Fibroblast of peridontal ligament (primary cell): ENCODE data around the gene NCBP2.
"Not testable (repeated sequence)": the region's sequence is repeated elsewhere in the genome, so short reads cannot be mapped to it uniquely, and the experiment has no call there.

Source experiments
- DNase-seq: peaks from one replicate; pipeline ENCODE4 v3.0.0-alpha.2; 2010; ENCODE audit errors: extremely low read depth

The NCBP2 gene

DNA sequence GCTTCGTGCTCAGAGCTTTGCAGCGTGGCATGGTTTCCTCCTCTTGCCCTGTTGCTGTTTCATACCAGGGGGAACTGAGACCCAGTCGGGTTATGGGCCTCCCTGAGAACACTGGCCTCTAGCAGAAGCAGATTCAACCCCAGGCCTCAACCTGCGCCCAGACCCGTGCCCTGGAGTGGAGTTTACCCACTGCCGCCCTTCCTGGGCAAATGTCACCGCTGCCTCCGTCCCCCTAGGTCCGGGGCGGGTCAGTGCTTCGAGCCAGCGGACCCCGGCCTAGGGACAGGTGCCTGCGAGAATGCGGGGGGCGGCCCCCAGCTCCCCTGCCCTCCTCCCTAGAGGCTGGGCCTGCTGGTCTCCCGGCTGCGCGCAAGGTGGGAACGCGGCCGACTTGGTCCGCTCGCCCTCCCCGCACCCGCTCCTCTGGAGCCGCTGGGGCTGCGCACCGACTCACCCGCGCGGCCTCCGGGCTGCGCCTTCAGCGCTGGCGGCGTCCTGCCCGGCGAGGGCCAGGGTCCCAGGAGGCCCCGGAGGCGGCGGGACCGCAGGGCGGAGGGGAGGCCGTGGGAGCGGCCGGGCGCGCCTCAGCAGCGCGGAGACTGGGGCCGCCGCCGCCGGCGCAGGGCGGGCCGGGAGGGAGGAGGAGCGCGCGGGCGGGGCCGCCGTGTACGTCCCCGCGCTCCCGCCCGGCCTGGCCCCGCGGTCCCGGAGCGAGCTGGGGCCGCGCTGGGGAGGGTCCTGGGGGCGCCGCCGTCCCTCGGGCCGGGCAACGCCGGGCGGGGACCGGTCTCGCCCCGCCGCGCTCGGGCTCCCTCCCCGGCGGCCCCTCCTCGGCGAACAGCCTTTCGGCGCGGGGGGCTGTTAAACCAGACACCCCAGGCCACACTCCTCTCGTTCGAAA, 26.2 kb upstream of the NCBP2 start, which contains the start of gene PIGZ:
PIGZ (minus strand) TSS at position 601 of the 901 bp plus-strand sequence. CDS start 16,802 bp downstream, outside the sequence.
- DNase-seq, result no peak

DNA sequence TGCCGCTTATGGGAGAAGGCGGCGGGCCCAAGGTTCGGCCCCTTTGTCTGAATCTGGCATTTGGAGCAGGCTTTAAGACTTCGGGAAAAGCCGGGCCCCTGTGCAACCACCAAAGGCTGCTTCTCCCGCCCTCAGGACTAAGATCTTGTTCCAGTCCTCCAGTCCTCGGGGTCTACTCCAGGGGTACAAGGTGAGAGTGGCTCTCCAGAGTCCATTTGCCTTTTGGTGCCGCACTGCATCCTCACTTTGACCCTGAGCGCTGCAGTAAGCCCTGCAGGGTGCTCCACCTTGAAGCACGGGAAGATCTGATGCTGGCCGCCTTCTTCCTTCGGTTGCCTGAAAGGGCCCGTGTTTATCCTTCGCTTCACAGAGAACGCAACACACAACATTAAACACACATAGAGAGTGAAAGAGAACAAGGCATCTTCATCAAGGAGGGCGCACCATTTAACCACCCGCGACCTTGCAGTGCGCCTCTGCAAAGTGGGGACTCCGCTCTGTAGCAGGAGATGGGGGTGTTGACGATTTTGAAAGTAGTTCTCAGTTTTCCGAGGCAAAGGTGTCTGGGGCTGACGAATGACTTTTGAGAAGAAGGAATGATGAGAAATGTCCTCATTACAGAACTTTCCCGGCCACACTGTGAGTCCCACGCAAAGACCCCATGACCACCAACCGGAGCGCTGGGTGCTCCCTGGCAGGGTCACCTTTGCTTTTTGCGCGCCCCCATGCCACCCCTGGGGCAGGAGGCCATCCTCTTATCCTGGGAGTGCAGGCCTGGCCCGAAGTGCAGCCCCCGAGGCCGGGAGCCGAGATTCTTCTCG, 25.3 kb upstream of the NCBP2 start:
- no peak for DNase-seq

DNA sequence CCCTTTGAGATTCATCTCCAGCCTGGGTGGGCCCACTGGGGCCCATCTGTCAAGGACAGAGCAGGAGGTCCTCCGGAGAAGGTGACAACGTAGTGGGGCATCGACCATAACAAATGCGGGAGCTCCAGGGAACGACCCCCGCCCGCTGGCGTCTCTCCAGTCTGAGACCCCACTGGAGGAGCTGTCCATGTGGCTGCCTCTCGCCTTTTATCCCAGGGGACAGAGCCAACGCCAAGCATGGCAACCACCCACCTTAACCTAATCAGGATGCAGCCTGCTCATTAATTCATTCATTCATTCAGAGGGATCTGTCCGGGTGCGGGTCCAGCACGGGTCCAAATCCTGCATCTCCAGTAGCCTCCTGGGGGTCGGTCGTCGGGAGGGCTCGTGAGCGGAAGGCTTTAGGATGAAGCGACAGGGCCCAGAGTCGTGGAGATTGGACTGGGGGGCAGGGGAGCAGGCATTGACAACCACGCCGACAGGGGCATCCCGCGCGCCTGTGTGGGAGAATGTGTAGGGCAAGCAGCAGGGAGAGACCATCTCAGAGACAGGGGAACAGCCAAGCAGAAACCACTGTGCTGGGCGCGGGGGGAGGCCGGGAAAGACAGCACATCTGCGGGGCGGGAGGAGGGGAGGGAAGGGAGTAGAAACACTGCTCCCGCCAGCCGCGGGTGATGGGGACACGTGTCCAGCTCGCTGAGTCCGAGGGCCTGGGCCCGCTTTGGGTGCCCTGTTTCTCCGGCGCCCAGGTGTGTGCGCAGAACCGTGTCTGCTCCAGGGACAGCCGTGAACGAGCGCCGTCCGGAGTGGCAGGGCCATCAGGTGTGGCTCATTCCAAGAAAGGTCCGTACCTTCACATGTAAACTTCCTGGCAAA, 24.4 kb upstream of the NCBP2 start:
- DNase-seq, result no peak

DNA sequence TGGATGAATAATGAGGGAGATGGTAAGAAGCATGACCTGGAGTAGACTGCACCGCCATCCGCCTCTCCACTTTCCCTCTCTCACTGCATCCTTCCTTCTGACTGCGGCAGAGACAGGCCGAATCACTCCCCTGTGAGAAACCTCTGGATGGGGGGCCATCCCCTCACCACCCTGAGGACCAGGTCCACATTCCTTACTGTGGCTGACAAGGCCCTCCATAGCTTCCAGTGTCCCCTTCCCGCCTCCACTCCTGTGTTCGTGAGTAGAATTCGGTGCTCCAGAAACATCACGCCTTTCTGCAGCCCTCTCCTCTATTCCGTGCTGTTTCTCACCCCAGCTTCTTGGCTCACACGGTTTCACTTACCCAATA, 23.5 kb upstream of the NCBP2 start:
- no peak for DNase-seq

DNA sequence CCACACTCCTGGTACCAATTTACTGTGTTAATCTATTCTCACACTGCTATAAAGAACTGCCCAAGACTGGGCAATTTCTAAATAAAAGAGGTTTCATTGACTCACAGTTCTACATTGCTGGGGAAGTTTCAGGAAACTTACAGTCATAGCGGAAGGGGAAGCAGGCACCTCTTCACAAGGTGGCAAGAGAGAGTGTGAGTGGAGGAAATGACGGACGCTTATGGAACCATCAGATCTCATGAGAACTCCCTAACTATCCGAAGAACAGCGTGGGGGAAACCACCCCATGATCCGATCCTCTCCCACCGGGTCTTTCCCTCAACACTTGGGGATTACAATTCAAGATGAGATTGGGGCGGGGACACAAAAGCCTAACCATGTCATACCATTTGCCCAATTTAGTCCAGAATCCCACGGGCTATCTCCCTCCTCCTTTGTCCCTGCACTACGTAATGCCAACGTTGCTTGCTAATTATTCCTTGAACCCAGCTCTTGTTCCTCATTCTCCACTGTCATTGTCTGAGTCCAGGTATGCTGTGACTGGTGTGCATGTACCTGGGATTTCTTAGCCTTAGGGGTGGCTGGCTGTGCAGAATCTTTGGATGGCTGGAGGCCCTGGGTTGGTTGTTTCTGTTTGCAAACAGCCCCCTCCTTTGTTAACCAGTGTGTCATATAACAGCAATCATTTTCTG, 22.9 kb upstream of the NCBP2 start:
- DNase-seq, result no peak

DNA sequence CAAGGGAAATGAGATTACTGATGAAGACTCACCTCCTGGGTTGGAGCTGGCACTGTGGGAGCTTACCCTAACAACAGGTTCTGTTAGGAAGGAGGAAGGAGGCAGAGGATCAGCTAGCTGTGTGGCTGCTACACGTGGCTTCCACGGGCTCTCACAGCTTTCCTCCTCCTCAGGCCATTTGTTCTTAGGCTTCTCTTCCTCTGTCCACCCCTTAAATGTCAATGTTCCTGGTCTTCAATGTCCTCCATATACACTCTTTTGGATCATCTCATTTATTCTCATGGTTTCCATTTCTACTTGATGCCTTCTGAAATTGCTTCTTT, 21.3 kb upstream of the NCBP2 start:
- no peak for DNase-seq

DNA sequence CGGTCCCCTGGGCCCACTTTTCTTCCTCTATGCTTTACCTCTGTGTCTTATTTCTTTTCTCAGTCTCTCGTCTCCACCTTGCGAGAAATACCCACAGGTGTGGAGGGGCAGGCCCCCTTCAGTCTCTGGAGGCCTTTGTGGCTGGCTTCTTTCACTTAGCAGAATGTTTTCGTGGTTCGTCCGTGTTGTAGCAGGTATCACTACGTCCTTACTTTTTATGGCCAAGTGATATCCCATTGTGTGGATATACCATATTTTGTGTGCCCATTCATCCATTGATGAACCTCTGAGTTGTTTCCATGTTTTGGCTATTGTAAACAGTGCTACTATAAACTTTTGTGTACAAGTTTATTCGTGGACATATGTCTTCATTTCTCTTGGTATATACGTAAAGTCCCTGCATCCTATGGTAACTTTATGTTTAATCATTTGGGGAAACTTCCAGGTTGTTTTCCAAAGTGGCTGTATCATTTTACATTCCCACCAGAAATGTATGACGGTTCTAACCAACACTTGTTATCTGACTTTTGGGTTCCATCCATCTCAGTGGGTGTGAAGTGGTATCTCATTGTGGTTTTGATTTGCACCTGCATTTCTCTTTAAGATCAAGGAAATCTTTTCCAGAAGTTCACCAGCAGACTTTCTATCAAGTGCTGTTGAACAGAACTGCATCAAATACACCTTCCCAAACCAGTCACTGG, 20.8 kb upstream of the NCBP2 start:
- DNase-seq, result no peak

DNA sequence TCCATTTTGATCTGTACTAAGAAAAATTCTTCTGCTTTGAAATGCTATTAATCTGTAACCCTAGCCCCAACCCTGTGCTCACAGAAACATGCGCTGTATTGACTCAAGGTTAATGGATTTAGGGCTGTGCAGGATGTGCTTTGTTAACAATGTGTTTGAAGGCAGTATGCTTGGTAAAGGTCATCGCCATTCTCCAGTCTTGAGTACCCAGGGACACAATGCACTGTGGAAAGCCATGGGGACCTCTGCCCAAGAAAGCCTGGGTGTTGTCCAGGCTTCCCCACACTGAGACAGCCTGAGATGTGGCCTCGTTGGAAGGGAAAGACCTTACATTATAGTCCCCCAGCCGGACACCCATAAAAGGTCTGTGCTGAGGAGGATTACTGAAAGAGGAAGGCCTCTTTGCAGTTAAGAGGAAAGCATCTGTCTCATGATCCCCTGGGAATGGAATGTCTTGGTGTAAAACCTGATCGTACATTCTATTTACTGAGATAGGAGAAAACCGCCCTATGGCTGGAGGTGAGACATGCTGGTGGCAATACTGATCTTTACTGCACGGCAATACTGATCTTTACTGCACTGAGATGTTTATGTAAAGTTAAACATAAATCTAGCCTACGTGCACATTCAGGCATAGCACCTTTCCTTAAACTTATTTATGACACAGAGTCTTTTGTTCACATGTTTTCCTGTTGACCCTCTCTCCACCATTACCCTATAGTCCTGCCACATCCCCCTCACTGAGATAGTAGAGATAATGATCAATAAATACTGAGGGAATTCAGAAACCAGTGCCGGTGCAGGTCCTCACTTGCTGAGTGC, 20.0 kb upstream of the NCBP2 start:
- DNase-seq, result no peak

DNA sequence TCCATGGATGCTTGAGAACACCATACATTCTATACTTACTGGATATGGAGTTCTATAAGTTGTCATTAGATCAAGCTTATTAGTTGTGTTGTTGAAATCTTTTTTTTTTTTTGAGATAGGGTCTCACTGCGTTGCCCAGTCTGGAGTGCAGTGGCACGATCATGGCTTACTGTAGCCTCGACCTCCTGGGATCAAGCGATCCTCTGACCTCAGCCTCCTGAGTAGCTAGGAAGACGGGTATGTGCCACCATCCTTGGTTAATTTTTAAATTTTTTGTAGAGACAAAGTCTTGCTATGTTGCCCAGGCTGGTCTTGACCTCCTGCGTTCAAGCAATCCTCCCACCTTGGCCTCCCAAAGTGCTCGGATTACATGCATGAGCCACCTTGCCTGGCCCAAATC, 12.5 kb upstream of the NCBP2 start:
- no peak for DNase-seq

DNA sequence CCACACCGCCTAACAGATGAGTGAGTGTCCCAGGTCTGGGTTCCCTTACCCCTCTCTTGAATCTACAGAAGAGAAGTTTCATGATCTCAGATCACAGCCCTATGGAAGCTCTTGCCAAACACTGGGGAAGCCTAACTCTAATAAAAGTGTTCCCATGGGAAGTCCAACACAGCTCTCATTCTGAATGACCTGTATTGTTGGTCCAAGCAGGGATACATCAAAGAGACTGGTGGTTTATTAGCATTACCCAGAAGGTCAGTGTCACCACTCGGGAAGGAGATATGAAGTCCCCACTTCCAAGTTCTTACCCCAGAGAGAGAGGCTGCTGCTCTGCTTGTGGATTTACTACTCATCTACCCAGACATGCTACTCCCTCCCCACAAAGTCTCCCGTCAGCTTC, 9.0 kb upstream of the NCBP2 start:
- DNase-seq, result no peak

DNA sequence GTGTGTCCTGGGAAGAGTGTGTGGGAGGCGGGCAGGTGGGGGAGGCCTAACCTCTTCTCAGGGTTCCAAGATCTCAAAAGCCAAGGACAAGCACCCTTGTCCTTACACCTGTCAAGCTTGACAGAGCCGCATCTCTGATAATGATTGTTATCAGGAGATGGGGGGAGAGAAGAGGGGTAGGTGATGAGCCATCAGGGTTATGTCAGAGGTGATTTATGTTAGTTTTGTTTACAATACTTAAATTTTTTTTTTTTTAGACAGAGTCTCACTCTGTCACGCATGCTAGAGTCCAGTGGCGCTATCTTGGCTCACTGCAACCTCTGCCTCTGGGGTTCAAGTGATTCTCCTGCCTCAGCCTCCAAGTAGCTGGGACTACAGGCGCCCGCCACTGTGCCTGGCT, 7.4 kb upstream of the NCBP2 start:
- DNase-seq, result no peak

DNA sequence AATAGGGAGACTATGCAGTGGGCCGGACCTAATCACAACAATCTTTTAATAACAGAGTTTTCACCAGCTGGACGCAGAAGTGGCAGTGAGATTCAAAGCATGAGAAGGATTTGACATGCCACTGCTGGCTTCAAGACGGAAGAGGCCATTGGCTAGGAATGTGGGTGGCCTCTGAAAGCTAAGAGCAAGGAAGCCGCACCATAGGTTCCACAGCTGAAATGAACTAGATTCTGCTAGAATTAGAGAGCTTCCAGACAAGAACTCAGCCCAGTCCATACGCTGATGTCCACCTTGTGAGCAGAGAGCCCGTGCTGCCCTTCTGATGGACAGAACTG, 6.9 kb upstream of the NCBP2 start:
- DNase-seq, result no peak

DNA sequence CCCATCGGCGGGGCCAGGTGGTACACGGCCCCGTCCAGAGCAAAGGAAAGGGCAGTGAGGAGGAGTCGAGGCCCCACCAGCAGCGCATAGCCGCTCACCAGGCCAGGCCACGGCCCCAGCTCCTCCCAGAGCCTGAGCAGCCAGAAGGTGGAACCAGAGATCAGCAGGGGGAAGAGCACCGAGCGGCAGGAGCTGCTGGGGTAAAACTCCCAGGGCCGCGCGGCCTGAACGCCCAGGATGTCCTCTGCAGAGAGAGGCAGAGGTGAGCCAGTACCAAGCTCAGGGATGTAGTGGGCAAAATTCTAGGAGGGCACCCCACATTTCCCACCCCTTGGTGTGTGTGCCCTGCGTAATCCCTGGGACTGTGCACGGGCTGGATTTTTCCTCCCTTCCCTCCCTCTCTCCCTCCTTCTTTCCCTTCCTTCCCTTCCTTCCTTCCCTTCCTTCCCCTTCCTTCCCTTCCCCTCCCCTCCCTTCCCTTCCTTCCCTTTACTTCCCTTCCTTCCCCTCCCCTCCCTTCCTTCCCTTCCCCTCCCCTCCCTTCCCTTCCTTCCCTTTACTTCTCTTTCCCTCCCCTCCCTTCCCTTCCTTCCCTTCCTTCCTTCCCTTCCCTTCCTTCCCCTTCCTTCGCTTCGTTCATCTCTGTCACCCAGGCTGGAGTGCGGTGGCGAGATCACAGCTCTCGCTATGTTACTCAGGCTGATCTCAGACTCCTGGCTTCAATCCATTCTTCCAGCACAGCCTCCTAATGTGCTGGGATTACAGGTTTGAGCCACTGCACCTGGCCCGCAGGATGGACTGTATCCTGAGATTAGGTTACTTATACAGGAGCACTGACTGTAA, 6.3 kb upstream of the NCBP2 start:
- DNase-seq, result no peak

DNA sequence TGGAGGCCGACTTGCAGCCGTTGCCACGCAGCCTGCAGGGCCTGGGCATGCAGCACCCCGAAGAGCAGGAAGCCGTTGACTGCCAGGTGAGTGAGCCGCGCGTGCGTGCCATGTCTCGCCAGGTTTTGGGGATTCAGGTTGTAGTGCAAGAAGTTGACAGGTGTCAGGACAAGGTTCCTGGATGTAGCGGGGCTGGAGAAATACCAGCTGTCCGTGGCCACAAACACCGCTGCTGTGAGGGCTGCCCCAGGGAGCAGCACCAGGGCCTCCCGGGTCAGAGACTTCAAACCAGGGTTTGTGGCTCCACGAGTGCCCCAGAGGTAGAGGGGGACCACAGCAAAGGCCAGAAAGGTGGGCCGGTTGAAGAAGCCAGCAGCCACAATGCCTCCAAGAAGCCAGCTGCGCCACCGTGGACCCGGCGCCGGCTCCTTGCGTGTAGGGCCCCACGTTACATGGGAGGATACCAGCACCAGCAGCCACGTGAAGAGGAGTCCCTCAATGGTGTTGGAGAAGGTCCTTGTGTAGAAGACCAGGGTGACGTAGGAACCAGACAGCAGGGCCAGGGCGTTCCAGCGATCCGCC, 5.6 kb upstream of the NCBP2 start:
- no peak for DNase-seq

DNA sequence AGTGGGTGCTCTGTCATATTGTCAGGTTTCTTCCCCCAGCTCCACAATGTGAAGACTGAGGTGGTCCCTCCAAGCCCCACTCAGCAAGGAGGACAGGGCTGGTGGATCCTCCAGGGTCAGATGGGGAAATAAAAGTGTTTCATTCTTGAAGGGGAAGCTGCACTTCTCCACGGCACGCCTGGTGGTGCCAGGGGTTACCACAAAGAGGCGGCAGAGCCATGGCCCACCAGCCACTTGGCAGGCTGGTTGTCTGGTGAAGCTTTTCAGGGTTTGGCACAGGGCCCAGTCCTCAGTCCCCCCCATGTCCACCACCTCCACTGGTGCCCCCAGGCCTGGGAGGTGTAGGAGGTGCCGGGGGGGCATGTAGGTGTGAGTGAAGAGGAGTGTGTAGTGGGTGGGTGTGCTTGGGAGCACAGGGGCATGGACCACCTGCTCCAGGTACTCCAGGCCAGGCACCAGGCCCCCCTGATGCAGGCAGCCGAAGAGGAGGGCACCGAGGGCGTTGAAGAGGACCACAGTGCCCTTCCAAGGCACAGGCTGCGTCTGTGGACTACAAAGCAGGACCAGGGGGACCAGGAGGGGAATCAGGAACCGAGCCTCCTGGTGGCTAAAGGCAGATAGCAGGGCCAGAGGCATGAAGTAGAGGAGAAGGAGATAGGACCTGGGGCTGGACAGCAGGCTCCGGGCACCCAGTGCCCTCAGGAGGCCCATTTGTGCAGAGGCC, 5.0 kb upstream of the NCBP2 start:
- no peak for DNase-seq

DNA sequence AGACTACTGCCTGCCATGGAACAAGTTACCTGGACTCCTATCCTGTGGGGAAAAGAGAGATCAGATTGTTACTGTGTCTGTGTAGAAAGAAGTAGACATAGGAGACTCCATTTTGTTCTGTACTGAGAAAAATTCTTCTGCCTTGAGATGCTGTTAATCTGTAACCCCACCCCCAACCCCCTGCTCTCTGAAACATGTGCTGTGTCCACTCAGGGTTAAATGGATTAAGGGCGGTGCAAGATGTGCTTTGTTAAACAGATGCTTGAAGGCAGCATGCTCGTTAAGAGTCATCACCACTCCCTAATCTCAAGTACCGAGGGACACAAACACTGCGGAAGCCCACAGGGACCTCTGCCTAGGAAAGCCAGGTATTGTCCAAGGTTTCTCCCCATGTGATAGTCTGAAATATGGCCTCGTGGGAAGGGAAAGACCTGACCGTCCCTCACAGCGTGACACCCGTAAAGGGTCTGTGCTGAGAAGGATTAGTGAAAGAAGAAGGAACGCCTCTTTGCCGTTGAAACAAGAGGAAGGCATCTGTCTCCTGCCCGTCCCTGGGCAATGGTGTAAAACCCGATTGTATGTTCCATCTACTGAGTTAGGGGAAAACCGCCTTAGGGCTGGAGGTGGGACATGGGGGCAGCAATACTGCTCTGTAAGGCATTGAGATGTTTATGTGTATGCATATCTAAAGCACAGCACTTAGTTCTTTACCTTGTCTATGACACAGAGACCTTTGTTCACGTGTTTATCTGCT, 1.9 kb upstream of the NCBP2 start:
- DNase-seq, result not testable (repeated sequence)

DNA sequence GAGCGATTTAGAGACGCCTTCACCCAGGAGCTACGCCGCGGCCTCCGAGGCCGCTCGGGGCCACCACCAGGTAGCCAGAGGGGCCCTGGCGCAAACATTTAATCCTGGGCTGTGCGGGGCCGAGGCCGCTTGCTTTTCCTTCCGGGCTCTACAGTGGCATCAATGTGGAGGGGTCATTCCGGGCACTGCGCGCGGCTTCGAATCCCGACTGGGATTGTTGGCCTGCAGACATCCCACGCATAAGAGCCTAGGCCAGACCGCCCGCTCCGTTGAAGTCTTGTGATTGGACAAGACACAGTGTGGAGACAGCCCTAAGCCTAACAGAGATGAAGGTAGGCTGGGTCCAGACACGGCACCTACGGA, 568 bp upstream of the NCBP2 start:
- DNase-seq, result no peak
